Measurements from ENCODE around the gene AGPAT1. TPM values are rescaled to one million over a fixed set of nuclear protein-coding genes. Genes with fewer than 3 reads are reported as not detected.
"Not testable (repeated sequence)": the region's sequence is repeated elsewhere in the genome, so short reads cannot be mapped to it uniquely, and the experiment has no call there.

The AGPAT1 gene
- total and polyA plus RNA-seq, 9 donors, result 32.3 to 71.7 (median 61.7) TPM

GRCh38 chr6:32200711-32201475, 25.0 kb upstream of the AGPAT1 start:
- 71% methylated on average over 7 of the region's 13 CpGs for WGBS (ENCODE audit: insufficient coverage)

GRCh38 chr6:32198866-32199265, 23.0 kb upstream of the AGPAT1 start:
- H3K4me3 ChIP-seq (ENCODE audit: low read length), result no peak overlapping the region
- peaks cover 23% of the 10 kb centered on the region for H3K4me1 ChIP-seq (ENCODE audit: control insufficient read depth, insufficient read depth, low read length)
- no peaks in the 10 kb centered on the region for H3K36me3 ChIP-seq (ENCODE audit: control insufficient read depth, insufficient read depth, low read length)
- peaks cover 2% of the 10 kb centered on the region for H3K27me3 ChIP-seq (ENCODE audit: control insufficient read depth, insufficient read depth, low read length)
- WGBS (ENCODE audit: insufficient coverage), result 94% methylated on average over 15 of the region's 17 CpGs
- H3K27ac ChIP-seq (ENCODE audit: low read length), result no peak overlapping the region
- H3K9me3 ChIP-seq (replicated peaks; ENCODE audit: control insufficient read depth, low read depth, low read length), result no peaks in the 10 kb centered on the region
- no peak for DNase-seq

More at GRCh38 chr6:32200711-32201475, 25.0 kb upstream of the AGPAT1 start:
- H3K4me3 ChIP-seq (ENCODE audit: low read length), result no peak overlapping the region
- no peak for DNase-seq
- no peak overlapping the region for H3K27ac ChIP-seq (ENCODE audit: low read length)
- H3K27me3 ChIP-seq (ENCODE audit: control insufficient read depth, insufficient read depth, low read length), result peaks cover 5% of the 10 kb centered on the region
- no peaks in the 10 kb centered on the region for H3K36me3 ChIP-seq (ENCODE audit: control insufficient read depth, insufficient read depth, low read length)
- H3K4me1 ChIP-seq (ENCODE audit: control insufficient read depth, insufficient read depth, low read length), result peaks cover 15% of the 10 kb centered on the region
- no peaks in the 10 kb centered on the region for H3K9me3 ChIP-seq (replicated peaks; ENCODE audit: control insufficient read depth, low read depth, low read length)

- Histone ChIP-seq H3K36me3 (ENCODE audit: control insufficient read depth, insufficient read depth, low read length) (no peaks in the 10 kb centered on the region), H3K27me3 (ENCODE audit: control insufficient read depth, insufficient read depth, low read length) (no peaks in the 10 kb centered on the region), H3K4me1 (ENCODE audit: control insufficient read depth, insufficient read depth, low read length) (peaks cover 23% of the 10 kb centered on the region), H3K9me3 (replicated peaks; ENCODE audit: control insufficient read depth, low read depth, low read length) (no peaks in the 10 kb centered on the region), H3K4me3 (ENCODE audit: low read length) (no peak overlapping the region), H3K27ac (ENCODE audit: low read length) (no peak overlapping the region)
- no peak for DNase-seq
- WGBS (ENCODE audit: insufficient coverage), result 75% methylated on average over 2 of the region's 3 CpGs
Observed at GRCh38 chr6:32198345-32198696, 22.4 kb upstream of the AGPAT1 start.

- 23% methylated on average over 21 of the region's 28 CpGs for WGBS (ENCODE audit: insufficient coverage)
- peak; percentile 78 for DNase-seq
- H3K36me3 ChIP-seq (ENCODE audit: control insufficient read depth, insufficient read depth, low read length), result no peaks in the 10 kb centered on the region
Observed at GRCh38 chr6:32196682-32197616, 21.1 kb upstream of the AGPAT1 start.

GRCh38 chr6:32195902-32196681, 20.2 kb upstream of the AGPAT1 start:
- whole genome bisulfite sequencing (ENCODE audit: insufficient coverage), result under 1% methylated on average over 51 of the region's 58 CpGs
- Histone ChIP-seq H3K9me3 (replicated peaks; ENCODE audit: control insufficient read depth, low read depth, low read length) (no peaks in the 10 kb centered on the region), H3K4me3 (ENCODE audit: low read length) (peak overlapping the region; percentile 95), H3K27me3 (ENCODE audit: control insufficient read depth, insufficient read depth, low read length) (no peaks in the 10 kb centered on the region), H3K4me1 (ENCODE audit: control insufficient read depth, insufficient read depth, low read length) (peaks cover 39% of the 10 kb centered on the region), H3K27ac (ENCODE audit: low read length) (peak overlapping the region; percentile 100), H3K36me3 (ENCODE audit: control insufficient read depth, insufficient read depth, low read length) (no peaks in the 10 kb centered on the region)
- DNase-seq, result peak; percentile 95

More at GRCh38 chr6:32196682-32197616, 21.1 kb upstream of the AGPAT1 start:
- H3K4me3 ChIP-seq (ENCODE audit: low read length), result peak overlapping the region; percentile 95
- H3K27ac ChIP-seq (ENCODE audit: low read length), result peak overlapping the region; percentile 100
- H3K27me3 ChIP-seq (ENCODE audit: control insufficient read depth, insufficient read depth, low read length), result no peaks in the 10 kb centered on the region
- peaks cover 31% of the 10 kb centered on the region for H3K4me1 ChIP-seq (ENCODE audit: control insufficient read depth, insufficient read depth, low read length)
- H3K9me3 ChIP-seq (replicated peaks; ENCODE audit: control insufficient read depth, low read depth, low read length), result no peaks in the 10 kb centered on the region

GRCh38 chr6:32195652-32195901, 19.7 kb upstream of the AGPAT1 start:
- H3K27me3 ChIP-seq (ENCODE audit: control insufficient read depth, insufficient read depth, low read length), result no peaks in the 10 kb centered on the region
- peak overlapping the region; percentile 95 for H3K4me3 ChIP-seq (ENCODE audit: low read length)
- H3K4me1 ChIP-seq (ENCODE audit: control insufficient read depth, insufficient read depth, low read length), result peaks cover 44% of the 10 kb centered on the region
- no peaks in the 10 kb centered on the region for H3K36me3 ChIP-seq (ENCODE audit: control insufficient read depth, insufficient read depth, low read length)
- 0% methylated on average over 25 of the region's 25 CpGs for WGBS (ENCODE audit: insufficient coverage)
- H3K9me3 ChIP-seq (replicated peaks; ENCODE audit: control insufficient read depth, low read depth, low read length), result no peaks in the 10 kb centered on the region
- peak overlapping the region; percentile 100 for H3K27ac ChIP-seq (ENCODE audit: low read length)
- DNase-seq, result peak; percentile 100

- H3K27ac ChIP-seq (ENCODE audit: low read length), result peak overlapping the region; percentile 100
- DNase-seq, result peak; percentile 76
- H3K9me3 ChIP-seq (replicated peaks; ENCODE audit: control insufficient read depth, low read depth, low read length), result no peaks in the 10 kb centered on the region
- 18% methylated on average over 8 of the region's 15 CpGs for WGBS (ENCODE audit: insufficient coverage)
- peak overlapping the region; percentile 45 for H3K4me3 ChIP-seq (ENCODE audit: low read length)
- H3K27me3 ChIP-seq (ENCODE audit: control insufficient read depth, insufficient read depth, low read length), result no peaks in the 10 kb centered on the region
- peaks cover 48% of the 10 kb centered on the region for H3K4me1 ChIP-seq (ENCODE audit: control insufficient read depth, insufficient read depth, low read length)
- H3K36me3 ChIP-seq (ENCODE audit: control insufficient read depth, insufficient read depth, low read length), result no peaks in the 10 kb centered on the region
Observed at GRCh38 chr6:32194825-32195651, 19.2 kb upstream of the AGPAT1 start.

- no peak for DNase-seq
- H3K27me3 ChIP-seq (ENCODE audit: control insufficient read depth, insufficient read depth, low read length), result no peaks in the 10 kb centered on the region
- H3K9me3 ChIP-seq (replicated peaks; ENCODE audit: control insufficient read depth, low read depth, low read length), result no peaks in the 10 kb centered on the region
- peak overlapping the region; percentile 100 for H3K27ac ChIP-seq (ENCODE audit: low read length)
- WGBS (ENCODE audit: insufficient coverage), result 94% methylated on average over 4 of the region's 4 CpGs
- H3K36me3 ChIP-seq (ENCODE audit: control insufficient read depth, insufficient read depth, low read length), result no peaks in the 10 kb centered on the region
- H3K4me3 ChIP-seq (ENCODE audit: low read length), result no peak overlapping the region
- H3K4me1 ChIP-seq (ENCODE audit: control insufficient read depth, insufficient read depth, low read length), result peaks cover 48% of the 10 kb centered on the region
Observed at GRCh38 chr6:32194388-32194787, 18.5 kb upstream of the AGPAT1 start.

GRCh38 chr6:32193096-32193495, 17.2 kb upstream of the AGPAT1 start:
- Histone ChIP-seq H3K4me1 (ENCODE audit: control insufficient read depth, insufficient read depth, low read length) (peaks cover 59% of the 10 kb centered on the region), H3K27ac (ENCODE audit: low read length) (peak overlapping the region; percentile 84)
- H3K27me3 ChIP-seq (ENCODE audit: control insufficient read depth, insufficient read depth, low read length); DNase-seq; H3K9me3 ChIP-seq (replicated peaks; ENCODE audit: control insufficient read depth, low read depth, low read length); H3K36me3 ChIP-seq (ENCODE audit: control insufficient read depth, insufficient read depth, low read length); H3K4me3 ChIP-seq (ENCODE audit: low read length): not testable (repeated sequence)
- WGBS (ENCODE audit: insufficient coverage), result 100% methylated on average over 1 of the region's 13 CpGs

All from muscle of leg (tissue), 11 donors.